ENCODE measurements around the gene MTREX. TPM values are rescaled to one million over a fixed set of nuclear protein-coding genes. Genes with fewer than 3 reads are reported as not detected.

MTREX gene
- total RNA-seq, 1 experiment from 2014 or later, result 123 TPM

DNA sequence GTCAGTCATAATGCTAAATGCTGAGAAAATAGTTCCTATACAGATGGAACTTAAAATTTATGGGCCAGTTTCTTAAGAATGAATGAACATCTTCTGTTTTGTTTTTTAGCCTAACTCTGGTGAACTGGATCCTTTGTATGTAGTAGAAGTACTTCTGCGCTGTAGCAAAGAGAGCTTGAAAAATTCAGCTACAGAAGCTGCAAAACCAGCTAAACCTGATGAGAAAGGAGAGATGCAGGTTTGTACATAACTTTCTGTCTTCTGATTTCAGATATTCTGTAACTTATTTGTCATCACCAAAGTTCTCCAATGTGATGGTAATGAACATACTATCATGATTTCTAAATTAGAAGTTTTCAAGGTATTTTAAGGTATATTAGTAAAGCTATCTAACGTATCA, 80.1 kb downstream of the MTREX start:
- Histone ChIP-seq H3T11ph (ENCODE audit: low read length) (no peak overlapping the region), H2BK20ac (ENCODE audit: low read depth, low read length, poor library complexity, severe bottlenecking) (no peak overlapping the region), H2AFZ (ENCODE audit: low read length) (no peak overlapping the region), H3K9ac (ENCODE audit: extremely low read depth, insufficient read length, low read length) (no peak overlapping the region), H4K20me1 (ENCODE audit: control insufficient read depth, insufficient read depth, insufficient read length) (no peaks in the 10 kb centered on the region), H3K23me2 (ENCODE audit: insufficient read length, low read depth, low read length, poor library complexity, severe bottlenecking) (no peaks in the 10 kb centered on the region), H4K91ac (ENCODE audit: insufficient read length, low read depth, low read length) (no peak overlapping the region), H3K18ac (ENCODE audit: insufficient read length, low read depth, low read length) (no peak overlapping the region), H2BK120ac (ENCODE audit: low read depth, low read length, poor library complexity, severe bottlenecking) (no peak overlapping the region), H3K4me2 (ENCODE audit: insufficient read depth, insufficient read length, low read length) (no peak overlapping the region), H3K27me3 (ENCODE audit: insufficient read depth, low read length) (no peaks in the 10 kb centered on the region), H3K14ac (ENCODE audit: insufficient read depth, low read length) (no peak overlapping the region), H3K79me1 (ENCODE audit: insufficient read depth, low read depth, low read length, poor library complexity, severe bottlenecking) (no peaks in the 10 kb centered on the region), H4K8ac (replicated peaks; ENCODE audit: insufficient read length, low read depth, low read length) (no peak overlapping the region), H2BK15ac (ENCODE audit: low read depth, low read length) (no peak overlapping the region), H3K27ac (ENCODE audit: insufficient read length, low read depth, low read length) (no peak overlapping the region), H3K56ac (ENCODE audit: insufficient read length, low read depth, low read length) (no peak overlapping the region), H3K4ac (ENCODE audit: low read depth, low read length) (no peak overlapping the region), H3K4me1 (ENCODE audit: insufficient read depth, low read length) (no peaks in the 10 kb centered on the region; the same call in 1 of the 2 replicates), H2BK12ac (ENCODE audit: insufficient read length, low read depth, low read length) (no peak overlapping the region), H3K23ac (ENCODE audit: insufficient read length, low read depth, low read length) (no peak overlapping the region), H2AK5ac (ENCODE audit: insufficient read length, low read length) (no peak overlapping the region), H3K79me2 (ENCODE audit: insufficient read depth, low read length) (no peaks in the 10 kb centered on the region), H4K5ac (ENCODE audit: insufficient read length, low read depth, low read length) (no peak overlapping the region), H2BK5ac (ENCODE audit: insufficient read length, low read length) (no peak overlapping the region), H3K9me3 (ENCODE audit: control insufficient read depth, low read depth, low read length) (peaks cover 8% of the 10 kb centered on the region)
- DNase-seq, result no peak
- Mint-ChIP-seq H3K4me3 (no peak overlapping the region), H3K27ac (0 out of 7 replicates have a peak overlapping the region, but pooled peaks of 1 of the 3 experiments have one; percentile 36), H3K36me3 (ENCODE audit: insufficient read depth in 1 of 3, low read depth in 3 of 3) (peaks cover 43 to 69% (median 67%) of the 10 kb centered on the region in 3 experiments), H3K9me3 (peaks cover 7 to 20% of the 10 kb centered on the region in 2 experiments; a peak in 4 of 5 replicates), H3K27me3 (ENCODE audit: low read depth) (no peaks in the 10 kb centered on the region), H3K4me1 (peaks cover 10 to 14% of the 10 kb centered on the region in 2 experiments; a peak in 3 of 4 replicates)
- no CpG with 5 or more reads among the region's 2 CpGs for WGBS (ENCODE audit: extremely low coverage, insufficient read length, low lambda C conversion rate)
- TF ChIP-seq, protein P1, sequence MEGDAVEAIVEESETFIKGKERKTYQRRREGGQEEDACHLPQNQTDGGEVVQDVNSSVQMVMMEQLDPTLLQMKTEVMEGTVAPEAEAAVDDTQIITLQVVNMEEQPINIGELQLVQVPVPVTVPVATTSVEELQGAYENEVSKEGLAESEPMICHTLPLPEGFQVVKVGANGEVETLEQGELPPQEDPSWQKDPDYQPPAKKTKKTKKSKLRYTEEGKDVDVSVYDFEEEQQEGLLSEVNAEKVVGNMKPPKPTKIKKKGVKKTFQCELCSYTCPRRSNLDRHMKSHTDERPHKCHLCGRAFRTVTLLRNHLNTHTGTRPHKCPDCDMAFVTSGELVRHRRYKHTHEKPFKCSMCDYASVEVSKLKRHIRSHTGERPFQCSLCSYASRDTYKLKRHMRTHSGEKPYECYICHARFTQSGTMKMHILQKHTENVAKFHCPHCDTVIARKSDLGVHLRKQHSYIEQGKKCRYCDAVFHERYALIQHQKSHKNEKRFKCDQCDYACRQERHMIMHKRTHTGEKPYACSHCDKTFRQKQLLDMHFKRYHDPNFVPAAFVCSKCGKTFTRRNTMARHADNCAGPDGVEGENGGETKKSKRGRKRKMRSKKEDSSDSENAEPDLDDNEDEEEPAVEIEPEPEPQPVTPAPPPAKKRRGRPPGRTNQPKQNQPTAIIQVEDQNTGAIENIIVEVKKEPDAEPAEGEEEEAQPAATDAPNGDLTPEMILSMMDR (conservative IDR thresholded peaks at IDR 0.05), result no peak
